SKM-1 (cell line): ENCODE measurements around the gene TTPAL.
A peak's percentile ranks its signal among the peaks of the same experiment; 100 is the strongest.

Experiments
- DNase-seq: peaks from one replicate; lab custom pipeline; 2025; ENCODE audit not compliant: unreplicated experiment; lab: John Stamatoyannopoulos, UW

The TTPAL gene

GRCh38 chr20:44439318-44439717 lies 36.4 kb upstream of the TTPAL start:
- no peak for DNase-seq

- DNase-seq, result peak; percentile 73
Measured at GRCh38 chr20:44442298-44443070, 33.2 kb upstream of the TTPAL start.

- DNase-seq, result no peak
Measured at GRCh38 chr20:44445742-44446710, 29.6 kb upstream of the TTPAL start.

GRCh38 chr20:44447827-44448419 lies 27.8 kb upstream of the TTPAL start:
- no peak for DNase-seq

- DNase-seq, result no peak
Measured at GRCh38 chr20:44448753-44449546, 26.7 kb upstream of the TTPAL start.

GRCh38 chr20:44449864-44450263 lies 25.8 kb upstream of the TTPAL start:
- DNase-seq, result no peak

- DNase-seq, result no peak
Measured at GRCh38 chr20:44450281-44450889, 25.3 kb upstream of the TTPAL start.

- DNase-seq, result no peak
Measured at GRCh38 chr20:44450903-44451450, 24.7 kb upstream of the TTPAL start.

- no peak for DNase-seq
Measured at GRCh38 chr20:44454306-44454963, 21.2 kb upstream of the TTPAL start.

GRCh38 chr20:44455126-44455525 lies 20.5 kb upstream of the TTPAL start:
- no peak for DNase-seq

- no peak for DNase-seq
Measured at GRCh38 chr20:44456611-44457010, 19.1 kb upstream of the TTPAL start.

- DNase-seq, result no peak
Measured at GRCh38 chr20:44457016-44457415, 18.7 kb upstream of the TTPAL start.

GRCh38 chr20:44459271-44459670 lies 16.4 kb upstream of the TTPAL start:
- no peak for DNase-seq

- peak; percentile 50 for DNase-seq
Measured at GRCh38 chr20:44460795-44461141, 14.9 kb upstream of the TTPAL start.

- DNase-seq, result no peak
Measured at GRCh38 chr20:44461142-44461802, 14.4 kb upstream of the TTPAL start.

GRCh38 chr20:44461803-44462174 lies 13.9 kb upstream of the TTPAL start:
- no peak for DNase-seq

GRCh38 chr20:44463466-44463865 lies 12.2 kb upstream of the TTPAL start:
- no peak for DNase-seq

- no peak for DNase-seq
Measured at GRCh38 chr20:44464514-44464913, 11.2 kb upstream of the TTPAL start.

- DNase-seq, result no peak
Measured at GRCh38 chr20:44465001-44465560, 10.6 kb upstream of the TTPAL start.
